ENCODE data around the gene PRR23E. TPM values are rescaled to one million over a fixed set of nuclear protein-coding genes. Genes with fewer than 3 reads are reported as not detected.
A peak's percentile ranks its signal among the peaks of the same experiment; 100 is the strongest.

Gene PRR23E
- total RNA-seq, 1 donor from 2014 or later = not detected

GRCh38 chr3:127182848-127183714, 9.8 kb upstream of the PRR23E start:
- peak; percentile 53 for DNase-seq (ENCODE audit: low spot score)
- intact Hi-C loops (cut with DNase I) = no loop called here

- DNase-seq (ENCODE audit: low spot score) = peak; percentile 66
Observed at GRCh38 chr3:127183931-127184869, 8.7 kb upstream of the PRR23E start.

GRCh38 chr3:127184870-127185216, 8.1 kb upstream of the PRR23E start:
- intact Hi-C loops (cut with DNase I) = no loop called here
- peak; percentile 53 for DNase-seq (ENCODE audit: low spot score)

More at GRCh38 chr3:127183931-127184869, 8.7 kb upstream of the PRR23E start:
- intact Hi-C loops (cut with DNase I) = no loop called here

- DNase-seq (ENCODE audit: low spot score) = no peak
- intact Hi-C loops (cut with DNase I) = no loop called here
Observed at GRCh38 chr3:127185268-127185667, 7.7 kb upstream of the PRR23E start.

- DNase-seq (ENCODE audit: low spot score) = no peak
- intact Hi-C loops (cut with DNase I) = no loop called here
Observed at GRCh38 chr3:127185962-127186674, 6.8 kb upstream of the PRR23E start.

- no peak for DNase-seq (ENCODE audit: low spot score)
- intact Hi-C loops (cut with DNase I) = no loop called here
Observed at GRCh38 chr3:127187316-127187715, 5.6 kb upstream of the PRR23E start.

DNA sequence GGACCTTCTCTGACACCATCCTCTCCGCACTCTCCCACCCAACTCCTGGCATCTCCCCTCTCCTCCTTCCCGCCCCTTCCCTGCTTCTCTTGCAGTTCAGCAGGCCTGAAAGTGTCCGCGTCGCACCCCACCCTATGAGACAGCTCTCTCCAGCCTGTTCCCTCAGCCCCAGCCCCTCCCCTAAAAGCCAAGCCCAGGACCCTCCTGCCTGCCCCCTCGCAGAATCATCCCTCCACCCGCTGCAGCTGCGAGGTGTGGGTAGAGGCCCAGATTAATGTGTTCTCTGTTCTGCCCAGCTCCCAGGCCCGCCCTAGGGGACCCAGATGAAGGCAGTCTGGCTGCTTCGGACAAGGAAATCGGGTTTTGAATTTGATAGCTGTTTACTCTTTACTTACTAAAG, 410 bp downstream of the PRR23E start:
- intact Hi-C loops (cut with DNase I) = no loop called here
- DNase-seq (ENCODE audit: low spot score) = no peak

GRCh38 chr3:127193775-127194174, 844 bp downstream of the PRR23E start:
- intact Hi-C loops (cut with DNase I) = no loop called here
- no peak for DNase-seq (ENCODE audit: low spot score)

DNA sequence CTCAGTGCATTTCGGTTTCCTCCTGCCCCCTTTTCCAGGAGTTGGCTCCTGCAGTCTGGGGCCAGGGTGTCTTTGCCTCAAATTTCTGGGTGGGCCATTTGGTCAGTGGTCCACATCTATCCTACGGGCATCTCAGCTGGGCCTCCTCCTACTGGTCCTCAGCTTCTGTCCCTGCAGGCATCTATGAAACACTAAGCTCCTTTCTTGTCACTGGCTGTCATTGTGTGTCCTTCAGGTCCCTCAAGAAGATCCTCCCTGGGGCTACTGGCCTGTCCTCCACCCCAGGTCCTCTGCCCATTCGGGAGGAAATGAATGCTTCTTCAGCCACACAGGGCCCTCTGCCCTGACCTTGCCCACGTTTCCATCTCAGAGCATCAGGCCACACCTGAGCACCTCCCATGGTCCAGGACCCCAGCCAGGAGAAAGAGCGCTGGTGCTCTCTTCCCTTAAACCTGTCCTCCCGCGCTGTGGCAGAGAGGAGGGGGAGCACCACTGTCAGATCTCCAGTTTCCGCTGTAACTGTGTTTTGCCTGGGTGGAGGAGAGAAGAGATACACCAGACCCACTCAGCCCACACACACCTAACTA, 1.8 kb downstream of the PRR23E start:
- intact Hi-C loops (cut with DNase I) = no loop called here
- DNase-seq (ENCODE audit: low spot score) = no peak

- intact Hi-C loops (cut with DNase I) = no loop called here
- no peak for DNase-seq (ENCODE audit: low spot score)
Observed at GRCh38 chr3:127195417-127195816, 2.5 kb downstream of the PRR23E start.

DNA sequence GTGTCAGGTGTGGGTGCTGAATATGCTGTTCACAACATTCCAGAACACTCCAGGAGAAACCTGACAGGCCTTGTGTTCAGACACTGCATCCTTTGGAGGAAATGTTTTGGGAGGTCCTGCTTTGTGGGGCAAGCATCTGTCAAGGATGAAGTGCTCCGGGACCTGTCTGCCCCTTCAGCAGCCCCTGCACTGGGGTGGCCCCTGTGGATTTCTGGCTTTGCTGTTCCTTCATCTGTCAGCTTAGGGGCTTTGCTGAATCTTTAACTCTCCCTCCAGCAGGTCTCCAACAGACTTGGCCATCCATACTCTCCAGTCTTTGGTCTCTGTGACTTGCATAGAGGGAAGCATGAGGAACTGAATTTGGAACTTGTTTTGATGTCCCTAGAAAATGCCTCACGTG, 3.1 kb downstream of the PRR23E start:
- intact Hi-C loops (cut with DNase I) = no loop called here

GRCh38 chr3:127196466-127197299, 3.8 kb downstream of the PRR23E start:
- intact Hi-C loops (cut with DNase I) = no loop called here
- DNase-seq (ENCODE audit: low spot score) = no peak

More for the DNA sequence above, 3.1 kb downstream of the PRR23E start:
- DNase-seq (ENCODE audit: low spot score) = no peak

- no peak for DNase-seq (ENCODE audit: low spot score)
Observed at GRCh38 chr3:127197300-127198189, 4.6 kb downstream of the PRR23E start.

DNA sequence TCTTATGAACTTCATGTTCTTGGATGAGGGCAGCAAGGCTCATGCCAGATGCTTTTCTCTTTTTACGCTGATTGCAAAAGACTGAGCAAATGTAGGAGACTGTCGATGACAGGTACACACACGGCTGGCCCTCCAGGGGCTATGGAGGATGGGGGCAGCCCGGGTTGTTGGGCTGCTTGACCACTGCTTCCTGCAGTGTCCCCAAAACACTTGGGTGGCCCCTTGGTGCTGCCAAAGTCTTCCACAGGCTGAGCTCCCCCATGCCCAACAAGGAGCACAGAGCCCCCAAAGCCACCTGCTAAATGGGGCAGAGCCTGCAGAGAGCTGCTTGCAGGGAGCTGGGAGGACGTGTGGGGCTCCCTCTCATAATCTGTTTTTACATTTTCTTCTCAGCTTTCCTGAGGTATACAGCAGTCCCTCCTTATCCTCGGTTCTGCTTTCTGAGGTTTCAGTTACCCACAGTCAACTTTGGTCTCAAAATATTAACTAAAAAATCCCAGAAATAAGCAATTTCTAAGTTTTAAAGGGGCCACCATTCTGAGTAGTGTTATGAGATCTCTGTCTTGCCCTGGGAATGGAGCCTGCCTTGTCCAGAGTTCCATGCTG, 7.3 kb downstream of the PRR23E start:
- intact Hi-C loops (cut with DNase I) = no loop called here
- no peak for DNase-seq (ENCODE audit: low spot score)

More at GRCh38 chr3:127197300-127198189, 4.6 kb downstream of the PRR23E start:
- intact Hi-C loops (cut with DNase I) = no loop called here

- intact Hi-C loops (cut with DNase I) = no loop called here
- DNase-seq (ENCODE audit: low spot score) = no peak
Observed at GRCh38 chr3:127203024-127203423, 10.1 kb downstream of the PRR23E start.

DNA sequence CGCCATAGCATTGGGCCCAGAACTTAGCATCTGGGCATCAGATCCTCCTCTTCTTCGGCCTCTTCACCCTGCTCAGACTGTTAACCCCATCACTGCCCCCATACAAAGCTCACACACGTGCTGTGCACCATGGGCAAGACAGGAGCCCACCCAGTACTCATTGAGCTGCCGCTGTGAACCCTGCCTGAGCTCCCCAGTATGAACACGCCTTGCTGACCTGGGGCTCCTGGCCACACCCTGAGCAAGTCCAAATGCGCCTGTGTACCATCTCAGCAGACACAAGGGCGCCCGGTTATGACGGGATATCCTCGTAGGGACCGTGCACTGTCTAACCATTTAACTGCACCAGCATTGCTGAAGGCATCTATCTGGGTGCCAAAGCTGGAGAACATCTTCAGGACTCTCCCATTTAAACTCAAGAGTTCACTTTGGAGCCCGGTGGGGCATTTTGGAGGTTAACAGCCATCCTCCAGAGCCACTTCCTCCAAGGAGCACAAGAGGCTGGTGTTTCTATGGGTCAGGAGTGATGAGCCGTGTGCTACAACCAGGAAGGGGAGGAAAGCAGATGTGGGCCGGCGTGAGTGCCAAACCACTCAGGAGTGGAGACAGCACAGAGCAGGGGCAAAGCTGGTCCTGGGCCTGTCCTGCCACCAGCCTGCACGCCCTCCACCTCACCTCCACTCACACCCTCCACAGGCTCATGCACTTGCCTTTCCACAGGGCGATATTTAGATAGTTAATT, 12.1 kb downstream of the PRR23E start:
- peak; percentile 69 for DNase-seq (ENCODE audit: low spot score)
- intact Hi-C loops (cut with DNase I) = no loop called here

DNA sequence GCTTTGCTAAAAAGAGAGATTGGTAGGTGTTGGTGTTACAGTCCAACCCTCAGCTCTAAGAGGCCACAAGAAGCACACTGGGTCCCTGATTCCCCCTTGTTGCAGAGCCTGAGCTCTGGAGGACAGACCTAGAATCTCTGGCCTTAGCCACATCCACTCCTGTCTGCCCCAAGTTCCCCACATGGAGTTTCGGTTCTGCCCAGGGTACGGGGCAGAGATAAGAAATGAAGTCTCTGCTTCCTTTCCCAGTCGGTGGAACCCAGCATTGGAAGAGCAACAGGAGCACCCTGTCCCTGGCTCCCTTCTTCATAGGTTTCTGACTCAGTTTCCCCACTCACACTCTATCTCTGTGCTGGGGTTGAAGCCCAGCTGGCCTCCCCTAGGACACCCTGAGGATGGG, 13.2 kb downstream of the PRR23E start:
- intact Hi-C loops (cut with DNase I) = no loop called here
- DNase-seq (ENCODE audit: low spot score) = peak; percentile 56

Data from cardiac septum (tissue), 1 donor.